CD4-positive, alpha-beta T cell (primary cell): ENCODE results near the gene ARHGEF33. TPM values are rescaled to one million over a fixed set of nuclear protein-coding genes. Genes with fewer than 3 reads are reported as not detected.

Experiments used
- ATAC-seq: fragments of 200-7000 bp; cut with Tn5 transposase; one replicate; pipeline ENCODE4 v1.10.0; 2022; ENCODE audit warnings: mild to moderate bottlenecking; ENCODE audit not compliant: poor library complexity
- CTCF ChIA-PET: fragments of 350-600 bp; sonication (Branson Sonifier 250); formaldehyde crosslinking; loops from one replicate; lab custom pipeline; 2021; ENCODE audit warnings: antibody characterized with exemption, inconsistent platforms; lab: Charles Lee
- POLR2A ChIA-PET: fragments of 350-600 bp; sonication (Branson Sonifier 250); formaldehyde crosslinking; loops from one replicate; lab custom pipeline; 2021; ENCODE audit warnings: antibody characterized with exemption, inconsistent platforms; lab: Charles Lee
- DNase-seq, 14 experiments: peaks; one replicate each; pipeline ENCODE4 v3.0.0-alpha.2; 2013 to 2020; ENCODE audit warnings: mixed read lengths in 2 of 14
- H3K27ac ChIP-seq, 2 donors: one replicate each; pipeline versions ENCODE4 v1.5.1 to v1.7.0; 2013; ENCODE audit warnings: low read length in 2 of 2, low read depth in 1 of 2, mild to moderate bottlenecking in 1 of 2
- H3K27me3 ChIP-seq, 2 experiments: 1 replicate in 1 of 2; 2 replicates in 1 of 2; pipeline versions ENCODE4 v1.6.1 to v1.7.0; 2013; ENCODE audit warnings: low read length in 2 of 2, control low read depth in 1 of 2, mild to moderate bottlenecking in 1 of 2, moderate library complexity in 1 of 2; ENCODE audit not compliant: insufficient read depth in 2 of 2, control insufficient read depth in 1 of 2
- H3K36me3 ChIP-seq: one replicate; pipeline ENCODE4 v1.6.1; 2013; ENCODE audit warnings: low read length, control low read depth; ENCODE audit not compliant: insufficient read depth
- H3K4me1 ChIP-seq: one replicate; pipeline ENCODE4 v1.6.1; 2013; ENCODE audit warnings: low read length, control low read depth; ENCODE audit not compliant: insufficient read depth
- H3K4me3 ChIP-seq: one replicate; pipeline ENCODE4 v1.5.1; 2013; ENCODE audit warnings: mild to moderate bottlenecking, low read length, moderate library complexity
- H3K9me3 ChIP-seq, 2 experiments: 1 replicate in 1 of 2; 2 replicates in 1 of 2; pipeline versions ENCODE4 v1.6.1 to v1.7.0; 2013; ENCODE audit warnings: low read length in 2 of 2, mild to moderate bottlenecking in 2 of 2, control low read depth in 1 of 2, moderate library complexity in 1 of 2; ENCODE audit not compliant: control insufficient read depth in 1 of 2, insufficient read depth in 1 of 2
- H3K27ac Mint-ChIP-seq: one replicate; pipeline ENCODE4 v1.8.0; 2020; ENCODE audit warnings: mixed read lengths
- H3K27me3 Mint-ChIP-seq: one replicate; pipeline ENCODE4 v1.8.0; 2021; ENCODE audit warnings: mixed read lengths
- H3K36me3 Mint-ChIP-seq: one replicate; pipeline ENCODE4 v1.8.0; 2021; ENCODE audit warnings: low read depth, mixed read lengths
- H3K4me1 Mint-ChIP-seq: one replicate; pipeline ENCODE4 v1.8.0; 2021; ENCODE audit warnings: low read depth, mixed read lengths
- H3K4me3 Mint-ChIP-seq: one replicate; pipeline ENCODE4 v1.8.0; 2020; ENCODE audit warnings: mild to moderate bottlenecking, mixed read lengths
- H3K9me3 Mint-ChIP-seq: one replicate; pipeline ENCODE4 v1.8.0; 2020; ENCODE audit warnings: mixed read lengths
- intact Hi-C, 2 experiments: fragments of 100-400 bp; cut with DNase I in 1 of 2; cut with micrococcal nuclease in 1 of 2; formaldehyde crosslinking; loops; one replicate each; pipeline versions ENCODE4 v1.15.1 to v1.9.0; 2023 to 2025; cut with DNase I, micrococcal nuclease
- total RNA-seq, 174 experiments: library from RNA in 2 of 174; stranded (reverse) in 2 of 174; gene quantifications; one replicate each; pipeline ENCODE4 v1.2.3 and lab custom pipeline; 2021 to 2026
- TF ChIP-seq, protein P1 (sequence below): fragments of 200-600 bp; IDR thresholded peaks from one replicate; pipeline ENCODE4 v1.8.0; 2022; ENCODE audit warnings: antibody characterized with exemption, mild to moderate bottlenecking

The ARHGEF33 gene
- total RNA-seq, 2 experiments from 2014 or later, result not detected

DNA sequence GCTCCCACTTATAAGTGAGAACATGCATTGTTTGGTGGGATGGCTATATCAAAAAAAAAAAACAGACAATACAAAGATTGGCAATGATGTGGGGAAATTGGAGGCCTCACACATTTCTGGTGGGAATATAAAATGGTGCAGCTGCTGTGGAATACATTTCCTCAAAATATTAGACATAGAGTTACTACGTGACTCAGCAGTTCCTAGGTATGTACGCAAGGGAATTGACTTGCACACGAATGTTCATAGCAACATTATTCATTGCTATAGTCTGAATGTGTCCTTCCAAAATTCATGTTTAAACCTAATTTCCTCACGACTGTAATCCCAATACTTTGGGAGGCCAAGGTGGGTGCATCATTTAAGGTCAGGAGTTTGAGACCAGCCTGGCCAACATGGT is 2.3 kb upstream of the ARHGEF33 start:
- Histone ChIP-seq H3K4me1 (no peaks in the 10 kb centered on the region), H3K9me3 (no peaks in the 10 kb centered on the region), H3K4me3 (no peak overlapping the region), H3K36me3 (no peaks in the 10 kb centered on the region), H3K27me3 (no peaks in the 10 kb centered on the region), H3K27ac (no peak overlapping the region)
- H3K36me3 Mint-ChIP-seq, result no peaks in the 10 kb centered on the region
- no peaks in the 10 kb centered on the region for H3K27me3 Mint-ChIP-seq
- CTCF ChIA-PET, result no interaction called here
- no peaks in the 10 kb centered on the region for H3K9me3 Mint-ChIP-seq
- H3K27ac Mint-ChIP-seq, result no peak overlapping the region
- intact Hi-C loops, result no loop called here
- no peak for DNase-seq
- TF ChIP-seq, protein P1, sequence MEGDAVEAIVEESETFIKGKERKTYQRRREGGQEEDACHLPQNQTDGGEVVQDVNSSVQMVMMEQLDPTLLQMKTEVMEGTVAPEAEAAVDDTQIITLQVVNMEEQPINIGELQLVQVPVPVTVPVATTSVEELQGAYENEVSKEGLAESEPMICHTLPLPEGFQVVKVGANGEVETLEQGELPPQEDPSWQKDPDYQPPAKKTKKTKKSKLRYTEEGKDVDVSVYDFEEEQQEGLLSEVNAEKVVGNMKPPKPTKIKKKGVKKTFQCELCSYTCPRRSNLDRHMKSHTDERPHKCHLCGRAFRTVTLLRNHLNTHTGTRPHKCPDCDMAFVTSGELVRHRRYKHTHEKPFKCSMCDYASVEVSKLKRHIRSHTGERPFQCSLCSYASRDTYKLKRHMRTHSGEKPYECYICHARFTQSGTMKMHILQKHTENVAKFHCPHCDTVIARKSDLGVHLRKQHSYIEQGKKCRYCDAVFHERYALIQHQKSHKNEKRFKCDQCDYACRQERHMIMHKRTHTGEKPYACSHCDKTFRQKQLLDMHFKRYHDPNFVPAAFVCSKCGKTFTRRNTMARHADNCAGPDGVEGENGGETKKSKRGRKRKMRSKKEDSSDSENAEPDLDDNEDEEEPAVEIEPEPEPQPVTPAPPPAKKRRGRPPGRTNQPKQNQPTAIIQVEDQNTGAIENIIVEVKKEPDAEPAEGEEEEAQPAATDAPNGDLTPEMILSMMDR, result no peak
- H3K4me3 Mint-ChIP-seq, result no peak overlapping the region
- POLR2A ChIA-PET, result interaction anchor here (1.2 kb wide), 1 partner anchor 11 kb away, joined by 4 read pairs; no protein-coding TSS in a partner anchor
- no peak for ATAC-seq
- no peaks in the 10 kb centered on the region for H3K4me1 Mint-ChIP-seq

GRCh38 chr2:38887902-38888554 is 1.6 kb upstream of the ARHGEF33 start:
- H3K27me3 Mint-ChIP-seq, result no peaks in the 10 kb centered on the region
- intact Hi-C loops, result no loop called here
- TF ChIP-seq, protein P1, result no peak
- no peak overlapping the region for H3K27ac Mint-ChIP-seq
- no peaks in the 10 kb centered on the region for H3K9me3 Mint-ChIP-seq
- Histone ChIP-seq H3K4me1 (no peaks in the 10 kb centered on the region), H3K27ac (no peak overlapping the region), H3K36me3 (no peaks in the 10 kb centered on the region), H3K9me3 (no peaks in the 10 kb centered on the region), H3K27me3 (no peaks in the 10 kb centered on the region), H3K4me3 (no peak overlapping the region)
- CTCF ChIA-PET, result no interaction called here
- H3K4me1 Mint-ChIP-seq, result no peaks in the 10 kb centered on the region
- H3K4me3 Mint-ChIP-seq, result no peak overlapping the region
- ATAC-seq (no peak), DNase-seq (no peak)
- POLR2A ChIA-PET, result no interaction called here
- H3K36me3 Mint-ChIP-seq, result no peaks in the 10 kb centered on the region

DNA sequence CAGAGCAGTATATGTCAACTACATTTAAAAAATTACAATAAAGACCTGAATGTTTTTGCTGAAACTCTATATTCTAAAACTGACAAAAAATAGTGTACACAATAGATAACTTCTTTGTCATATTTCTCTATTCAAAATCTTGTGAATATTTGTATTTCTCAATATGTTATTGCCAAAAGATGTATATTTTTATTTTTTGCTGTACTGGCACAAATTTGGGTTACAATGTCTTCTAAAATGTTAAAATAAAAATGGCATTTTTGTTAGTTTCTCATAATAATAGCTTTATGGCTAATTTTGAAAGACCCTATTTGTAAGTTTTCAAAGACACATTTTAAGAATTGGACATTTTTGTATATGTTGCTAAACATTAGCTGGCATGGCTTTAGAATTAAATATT is 630 bp upstream of the ARHGEF33 start:
- no peaks in the 10 kb centered on the region for H3K9me3 ChIP-seq
- no peak overlapping the region for H3K27ac Mint-ChIP-seq
- H3K9me3 Mint-ChIP-seq, result no peaks in the 10 kb centered on the region
- no peaks in the 10 kb centered on the region for H3K27me3 Mint-ChIP-seq
- intact Hi-C loops, result no loop called here
- H3K4me3 ChIP-seq, result no peak overlapping the region
- no peak for ATAC-seq
- H3K27ac ChIP-seq, result no peak overlapping the region
- H3K4me1 ChIP-seq, result no peaks in the 10 kb centered on the region
- H3K36me3 ChIP-seq, result no peaks in the 10 kb centered on the region
- ChIA-PET POLR2A (no interaction called here), CTCF (no interaction called here)
- H3K36me3 Mint-ChIP-seq, result no peaks in the 10 kb centered on the region
- no peak for DNase-seq
- TF ChIP-seq, protein P1, result no peak
- no peaks in the 10 kb centered on the region for H3K27me3 ChIP-seq
- H3K4me1 Mint-ChIP-seq, result no peaks in the 10 kb centered on the region
- H3K4me3 Mint-ChIP-seq, result no peak overlapping the region
